HepG2 (cell line): Measurements from ENCODE around the gene ARMH3. TPM values are rescaled to one million over a fixed set of nuclear protein-coding genes. Genes with fewer than 3 reads are reported as not detected.
A peak's percentile ranks its signal among the peaks of the same experiment; 100 is the strongest.

ENCODE experiments used
- PHF5A ChIP-seq: IDR thresholded peaks from one replicate; pipeline ENCODE4 v1.6.1; 2018; ENCODE audit warnings: low read depth, missing genetic modification reagents; ENCODE audit not compliant: unreplicated experiment
- SOX13 ChIP-seq, 3 experiments: fragments of 450-650 bp in 1 of 3; sonication (generic) in 1 of 3; formaldehyde crosslinking in 1 of 3; IDR thresholded peaks in 2 of 3; conservative IDR thresholded peaks in 1 of 3; 2 replicates each; pipeline versions ENCODE4 v1.5.0 to v1.6.1; 2016 to 2020; ENCODE audit warnings: antibody characterized with exemption in 1 of 3, mild to moderate bottlenecking in 1 of 3, missing compliant biosample characterization in 1 of 3, missing genetic modification reagents in 1 of 3, moderate library complexity in 1 of 3
- ZBTB21 ChIP-seq: sonication (generic); formaldehyde crosslinking; IDR thresholded peaks from 2 replicates; pipeline ENCODE4 v1.4.0; 2020; ENCODE audit warnings: missing genetic modification reagents
- ZBTB40 ChIP-seq, 2 experiments: fragments of 450-650 bp in 1 of 2; sonication (generic) in 1 of 2; formaldehyde crosslinking in 1 of 2; IDR thresholded peaks; 2 replicates each; pipeline versions ENCODE4 v1.6.1 to v1.8.0; 2016 to 2022; ENCODE audit warnings: antibody characterized with exemption in 1 of 2, mild to moderate bottlenecking in 1 of 2, missing genetic modification reagents in 1 of 2
- ZNF264 ChIP-seq: sonication (generic); formaldehyde crosslinking; IDR thresholded peaks from 2 replicates; pipeline ENCODE4 v1.4.0; 2020; ENCODE audit warnings: missing genetic modification reagents
- ZNF282 ChIP-seq: fragments of 450-650 bp; IDR thresholded peaks from 2 replicates; pipeline ENCODE4 v1.6.1; 2018; ENCODE audit not compliant: partially characterized antibody
- ZNF607 ChIP-seq: sonication (generic); formaldehyde crosslinking; IDR thresholded peaks from 2 replicates; pipeline ENCODE4 v1.5.1; 2020; ENCODE audit warnings: missing genetic modification reagents, mild to moderate bottlenecking, borderline replicate concordance
- ZNF646 ChIP-seq: sonication (generic); formaldehyde crosslinking; IDR thresholded peaks from 2 replicates; pipeline ENCODE4 v1.9.0; 2021; ENCODE audit warnings: mild to moderate bottlenecking, missing genetic modification reagents
- ZNF704 ChIP-seq: sonication (generic); formaldehyde crosslinking; IDR thresholded peaks from 2 replicates; pipeline ENCODE4 v1.8.1; 2023; ENCODE audit warnings: mild to moderate bottlenecking, inconsistent platforms, moderate library complexity, missing genetic modification reagents, borderline replicate concordance
- polyA plus RNA-seq, 8 experiments: library from polyadenylated mRNA; depleted of rRNA in 3 of 8; stranded (reverse) in 7 of 8; unstranded in 1 of 8; fragments of >200 nt; fragmentation: Illumina TruSeq in 4 of 8; extraction: Trizol in 4 of 8; gene quantifications; 2 replicates each; pipeline versions ENCODE4 v1.2.1 to v1.2.3, GENCODE V29; 2011 to 2016; ENCODE audit warnings: low read depth in 4 of 8, missing spikeins in 1 of 8, mixed read lengths in 1 of 8; ENCODE audit not compliant: insufficient read depth in 1 of 8
- total RNA-seq, 5 experiments: library from RNA; depleted of rRNA; stranded (reverse); fragments of >200 nt; fragmentation: Illumina TruSeq; extraction: Trizol; gene quantifications; 2 replicates each; pipeline ENCODE4 v1.2.3, GENCODE V29; 2016; ENCODE audit warnings: low read depth in 1 of 5

The ARMH3 gene
- total and polyA plus RNA-seq, 2 of the 13 experiments (the other 11 are each of a cell fraction or from before 2014, with no cell fraction given): 8.4 to 16.9 TPM

GRCh38 chr10:102064868-102065560 is 9.0 kb upstream of the ARMH3 start, which contains the start of gene HPS6 (continued):
- no peak for TF ChIP-seq ZNF646
- no peak for TF ChIP-seq ZNF282
- no peak; the same call in 1 of the 2 replicates for TF ChIP-seq ZNF607 (CRISPR knock-in tag)
- no peak for TF ChIP-seq ZBTB21
- TF ChIP-seq ZNF264 (CRISPR knock-in tag): no peak
- no peak for TF ChIP-seq SOX13 (IDR thresholded peaks at IDR 0.05)
- TF ChIP-seq SOX13 (CRISPR knock-in tag; conservative IDR thresholded peaks at IDR 0.05 in 1 of 2, IDR thresholded peaks at IDR 0.05 in 1 of 2): no peak; a peak in 1 of 4 replicates
- no peak for TF ChIP-seq ZBTB40 (IDR thresholded peaks at IDR 0.05)
- peak; percentile 39; the same call in 1 of the 2 replicates for TF ChIP-seq ZBTB40 (CRISPR knock-in tag; IDR thresholded peaks at IDR 0.05)
- no peak for TF ChIP-seq PHF5A (CRISPR knock-in tag)
- peak; percentile 10; the same call in 1 of the 2 replicates for TF ChIP-seq ZNF704 (CRISPR knock-in tag)
